Measurements from ENCODE around the gene TEX19.

The TEX19 gene

GRCh38 chr17:82394278-82394677 is 35.2 kb downstream of the TEX19 start:
- no peak overlapping the region for H3K4me3 ChIP-seq (ENCODE audit: low read depth, low read length)
- no peak for TF ChIP-seq CTCF (IDR thresholded peaks at IDR 0.05; ENCODE audit: low read depth, low read length)
- DNase-seq (ENCODE audit: low read depth, low spot score), result no peak
- in situ Hi-C loops (cut with HindIII; ENCODE audit: low sequenced_read_pairs), result no loop called here

- no peak overlapping the region for H3K4me3 ChIP-seq (ENCODE audit: low read depth, low read length)
- peak; percentile 68 for DNase-seq (ENCODE audit: low read depth, low spot score)
- TF ChIP-seq CTCF (IDR thresholded peaks at IDR 0.05; ENCODE audit: low read depth, low read length), result no peak
- in situ Hi-C loops (cut with HindIII; ENCODE audit: low sequenced_read_pairs), result no loop called here
Measured at GRCh38 chr17:82396601-82397435, 37.8 kb downstream of the TEX19 start.

- no peak for TF ChIP-seq CTCF (IDR thresholded peaks at IDR 0.05; ENCODE audit: low read depth, low read length)
- no peak overlapping the region for H3K4me3 ChIP-seq (ENCODE audit: low read depth, low read length)
- no peak for DNase-seq (ENCODE audit: low read depth, low spot score)
- in situ Hi-C loops (cut with HindIII; ENCODE audit: low sequenced_read_pairs), result no loop called here
Measured at GRCh38 chr17:82397449-82398335, 38.6 kb downstream of the TEX19 start.

- peak; percentile 78 for DNase-seq (ENCODE audit: low read depth, low spot score)
- no peak for TF ChIP-seq CTCF (IDR thresholded peaks at IDR 0.05; ENCODE audit: low read depth, low read length)
- in situ Hi-C loops (cut with HindIII; ENCODE audit: low sequenced_read_pairs), result no loop called here
Measured at GRCh38 chr17:82399041-82399441, 40.0 kb downstream of the TEX19 start.

GRCh38 chr17:82399601-82400101 is 40.6 kb downstream of the TEX19 start:
- in situ Hi-C loops (cut with HindIII; ENCODE audit: low sequenced_read_pairs), result no loop called here
- DNase-seq (ENCODE audit: low read depth, low spot score), result no peak
- no peak overlapping the region for H3K4me3 ChIP-seq (ENCODE audit: low read depth, low read length)
- no peak for TF ChIP-seq CTCF (IDR thresholded peaks at IDR 0.05; ENCODE audit: low read depth, low read length)

More at GRCh38 chr17:82399041-82399441, 40.0 kb downstream of the TEX19 start:
- H3K4me3 ChIP-seq (ENCODE audit: low read depth, low read length), result no peak overlapping the region

- DNase-seq (ENCODE audit: low read depth, low spot score), result no peak
- in situ Hi-C loops (cut with HindIII; ENCODE audit: low sequenced_read_pairs), result no loop called here
- no peak for TF ChIP-seq CTCF (IDR thresholded peaks at IDR 0.05; ENCODE audit: low read depth, low read length)
- H3K4me3 ChIP-seq (ENCODE audit: low read depth, low read length), result no peak overlapping the region
Measured at GRCh38 chr17:82400206-82400605, 41.2 kb downstream of the TEX19 start.
